ENCODE data around the gene TLX2. TPM values are rescaled to one million over a fixed set of nuclear protein-coding genes. Genes with fewer than 3 reads are reported as not detected.

Gene TLX2
- total RNA-seq, 1 experiment from 2014 or later = not detected

GRCh38 chr2:74562126-74562775 is 48.0 kb downstream of the TLX2 start:
- BruUV-seq (replicated peaks) = no TSS peak
- H3K27ac ChIP-seq (ENCODE audit: low read length) = no peak overlapping the region
- no peak overlapping the region for H3K4me3 ChIP-seq (ENCODE audit: low read depth in 2 of 2, low read length in 2 of 2)
- no peaks in the 10 kb centered on the region for H3K4me1 ChIP-seq (ENCODE audit: control insufficient read depth, insufficient read depth, low read length)
- no peak for DNase-seq (ENCODE audit: low read depth, low spot score)
- peaks cover 2% of the 10 kb centered on the region; the same call in 1 of the 2 replicates for H3K27me3 ChIP-seq (ENCODE audit: control insufficient read depth, insufficient read depth, low read length)
- H3K9me3 ChIP-seq (ENCODE audit: control insufficient read depth, insufficient read depth, low read depth, low read length) = no peaks in the 10 kb centered on the region
- ATAC-seq = no peak; the same call in 1 of the 2 replicates
- ChIA-PET CTCF (no interaction called here), POLR2A (no interaction called here)
- no peak for TF ChIP-seq SIN3A (IDR thresholded peaks at IDR 0.05; ENCODE audit: borderline replicate concordance, insufficient read depth, low read depth, low read length)
- TF ChIP-seq, protein P1, sequence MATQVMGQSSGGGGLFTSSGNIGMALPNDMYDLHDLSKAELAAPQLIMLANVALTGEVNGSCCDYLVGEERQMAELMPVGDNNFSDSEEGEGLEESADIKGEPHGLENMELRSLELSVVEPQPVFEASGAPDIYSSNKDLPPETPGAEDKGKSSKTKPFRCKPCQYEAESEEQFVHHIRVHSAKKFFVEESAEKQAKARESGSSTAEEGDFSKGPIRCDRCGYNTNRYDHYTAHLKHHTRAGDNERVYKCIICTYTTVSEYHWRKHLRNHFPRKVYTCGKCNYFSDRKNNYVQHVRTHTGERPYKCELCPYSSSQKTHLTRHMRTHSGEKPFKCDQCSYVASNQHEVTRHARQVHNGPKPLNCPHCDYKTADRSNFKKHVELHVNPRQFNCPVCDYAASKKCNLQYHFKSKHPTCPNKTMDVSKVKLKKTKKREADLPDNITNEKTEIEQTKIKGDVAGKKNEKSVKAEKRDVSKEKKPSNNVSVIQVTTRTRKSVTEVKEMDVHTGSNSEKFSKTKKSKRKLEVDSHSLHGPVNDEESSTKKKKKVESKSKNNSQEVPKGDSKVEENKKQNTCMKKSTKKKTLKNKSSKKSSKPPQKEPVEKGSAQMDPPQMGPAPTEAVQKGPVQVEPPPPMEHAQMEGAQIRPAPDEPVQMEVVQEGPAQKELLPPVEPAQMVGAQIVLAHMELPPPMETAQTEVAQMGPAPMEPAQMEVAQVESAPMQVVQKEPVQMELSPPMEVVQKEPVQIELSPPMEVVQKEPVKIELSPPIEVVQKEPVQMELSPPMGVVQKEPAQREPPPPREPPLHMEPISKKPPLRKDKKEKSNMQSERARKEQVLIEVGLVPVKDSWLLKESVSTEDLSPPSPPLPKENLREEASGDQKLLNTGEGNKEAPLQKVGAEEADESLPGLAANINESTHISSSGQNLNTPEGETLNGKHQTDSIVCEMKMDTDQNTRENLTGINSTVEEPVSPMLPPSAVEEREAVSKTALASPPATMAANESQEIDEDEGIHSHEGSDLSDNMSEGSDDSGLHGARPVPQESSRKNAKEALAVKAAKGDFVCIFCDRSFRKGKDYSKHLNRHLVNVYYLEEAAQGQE (IDR thresholded peaks at IDR 0.05; ENCODE audit: insufficient read depth in 1 of 2, low read depth in 2 of 2, low read length in 1 of 2) = no peak
- no peak for TF ChIP-seq POLR2AphosphoS5 (IDR thresholded peaks at IDR 0.05; ENCODE audit: low read depth, low read length)
- TF ChIP-seq TCF7L2 (IDR thresholded peaks at IDR 0.05; ENCODE audit: low read depth, low read length) = no peak
- no peaks in the 10 kb centered on the region for H3K36me3 ChIP-seq (ENCODE audit: control insufficient read depth, insufficient read depth, low read length)
- in situ Hi-C loops (cut with HindIII; ENCODE audit: low pct_unique_long_range_greater_than_20kb, low sequenced_read_pairs) (no loop called here), intact Hi-C loops (cut with micrococcal nuclease; ENCODE audit: unreplicated experiment) (no loop called here)

DNA sequence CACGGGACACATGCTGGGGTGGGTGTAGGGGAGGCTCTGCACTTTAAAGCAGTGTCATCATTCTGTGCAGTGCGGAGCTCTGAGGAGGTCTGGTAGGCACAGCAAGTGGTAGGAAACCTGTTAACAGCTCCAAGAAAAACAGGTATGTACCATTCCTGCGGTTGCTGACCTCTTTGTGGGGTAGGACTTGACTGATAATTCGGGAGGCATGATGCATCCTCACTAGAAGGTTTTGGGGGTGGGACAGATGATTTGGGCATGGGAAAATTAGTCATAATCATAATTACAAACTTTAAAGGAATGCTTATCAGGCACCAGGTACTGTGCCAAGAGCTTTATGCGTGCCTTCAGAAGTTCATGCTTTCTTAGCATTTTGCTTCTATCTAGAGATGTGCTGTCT is 50.0 kb downstream of the TLX2 start:
- ATAC-seq (no peak), DNase-seq (ENCODE audit: low read depth, low spot score) (no peak)
- TF ChIP-seq, protein P2, sequence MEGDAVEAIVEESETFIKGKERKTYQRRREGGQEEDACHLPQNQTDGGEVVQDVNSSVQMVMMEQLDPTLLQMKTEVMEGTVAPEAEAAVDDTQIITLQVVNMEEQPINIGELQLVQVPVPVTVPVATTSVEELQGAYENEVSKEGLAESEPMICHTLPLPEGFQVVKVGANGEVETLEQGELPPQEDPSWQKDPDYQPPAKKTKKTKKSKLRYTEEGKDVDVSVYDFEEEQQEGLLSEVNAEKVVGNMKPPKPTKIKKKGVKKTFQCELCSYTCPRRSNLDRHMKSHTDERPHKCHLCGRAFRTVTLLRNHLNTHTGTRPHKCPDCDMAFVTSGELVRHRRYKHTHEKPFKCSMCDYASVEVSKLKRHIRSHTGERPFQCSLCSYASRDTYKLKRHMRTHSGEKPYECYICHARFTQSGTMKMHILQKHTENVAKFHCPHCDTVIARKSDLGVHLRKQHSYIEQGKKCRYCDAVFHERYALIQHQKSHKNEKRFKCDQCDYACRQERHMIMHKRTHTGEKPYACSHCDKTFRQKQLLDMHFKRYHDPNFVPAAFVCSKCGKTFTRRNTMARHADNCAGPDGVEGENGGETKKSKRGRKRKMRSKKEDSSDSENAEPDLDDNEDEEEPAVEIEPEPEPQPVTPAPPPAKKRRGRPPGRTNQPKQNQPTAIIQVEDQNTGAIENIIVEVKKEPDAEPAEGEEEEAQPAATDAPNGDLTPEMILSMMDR (IDR thresholded peaks at IDR 0.05) = no peak
- TF ChIP-seq SIN3A (IDR thresholded peaks at IDR 0.05; ENCODE audit: borderline replicate concordance, insufficient read depth, low read depth, low read length) = no peak
- TF ChIP-seq TCF7L2 (IDR thresholded peaks at IDR 0.05; ENCODE audit: low read depth, low read length) = no peak
- TF ChIP-seq POLR2AphosphoS5 (IDR thresholded peaks at IDR 0.05; ENCODE audit: low read depth, low read length) = no peak
- TF ChIP-seq, protein P1 (IDR thresholded peaks at IDR 0.05; ENCODE audit: insufficient read depth in 1 of 2, low read depth in 2 of 2, low read length in 1 of 2) = no peak
- in situ Hi-C loops (cut with HindIII; ENCODE audit: low pct_unique_long_range_greater_than_20kb, low sequenced_read_pairs) (no loop called here), intact Hi-C loops (cut with micrococcal nuclease; ENCODE audit: unreplicated experiment) (no loop called here)
- no peak overlapping the region for H3K4me3 ChIP-seq (ENCODE audit: low read depth in 2 of 2, low read length in 2 of 2)
- peaks cover 2% of the 10 kb centered on the region; the same call in 1 of the 2 replicates for H3K27me3 ChIP-seq (ENCODE audit: control insufficient read depth, insufficient read depth, low read length)
- no peak overlapping the region for H3K27ac ChIP-seq (ENCODE audit: low read length)
- H3K9me3 ChIP-seq (ENCODE audit: control insufficient read depth, insufficient read depth, low read depth, low read length) = no peaks in the 10 kb centered on the region
- ChIA-PET POLR2A (no interaction called here), CTCF (no interaction called here)
- BruUV-seq (replicated peaks) = no TSS peak
- H3K36me3 ChIP-seq (ENCODE audit: control insufficient read depth, insufficient read depth, low read length) = no peaks in the 10 kb centered on the region
- no peaks in the 10 kb centered on the region for H3K4me1 ChIP-seq (ENCODE audit: control insufficient read depth, insufficient read depth, low read length)

Measured in Panc1 (cell line).